Fibroblast of peridontal ligament (primary cell): ENCODE results near the gene CNOT1.

Source experiments
- DNase-seq: peaks from one replicate; pipeline ENCODE4 v3.0.0-alpha.2; 2010; ENCODE audit errors: extremely low read depth

Gene CNOT1

GRCh38 chr16:58485184-58485887, 144.3 kb downstream of the CNOT1 start:
- DNase-seq = no peak

GRCh38 chr16:58481931-58482330, 147.7 kb downstream of the CNOT1 start:
- no peak for DNase-seq

GRCh38 chr16:58481226-58481869, 148.3 kb downstream of the CNOT1 start:
- no peak for DNase-seq

- DNase-seq = no peak
These were observed 151.2 kb downstream of the CNOT1 start for GRCh38 chr16:58478427-58478826.

- DNase-seq = no peak
These were observed 152.8 kb downstream of the CNOT1 start for GRCh38 chr16:58476791-58477190.

GRCh38 chr16:58475091-58475619, 154.5 kb downstream of the CNOT1 start:
- no peak for DNase-seq

GRCh38 chr16:58474296-58474695, 155.3 kb downstream of the CNOT1 start:
- no peak for DNase-seq

- no peak for DNase-seq
These were observed 156.8 kb downstream of the CNOT1 start for GRCh38 chr16:58472827-58473226.

GRCh38 chr16:58472266-58472665, 157.4 kb downstream of the CNOT1 start:
- no peak for DNase-seq

- DNase-seq = no peak
These were observed 158.2 kb downstream of the CNOT1 start for GRCh38 chr16:58471209-58471975.
